ENCODE measurements around the gene ENTREP1.

DNA sequence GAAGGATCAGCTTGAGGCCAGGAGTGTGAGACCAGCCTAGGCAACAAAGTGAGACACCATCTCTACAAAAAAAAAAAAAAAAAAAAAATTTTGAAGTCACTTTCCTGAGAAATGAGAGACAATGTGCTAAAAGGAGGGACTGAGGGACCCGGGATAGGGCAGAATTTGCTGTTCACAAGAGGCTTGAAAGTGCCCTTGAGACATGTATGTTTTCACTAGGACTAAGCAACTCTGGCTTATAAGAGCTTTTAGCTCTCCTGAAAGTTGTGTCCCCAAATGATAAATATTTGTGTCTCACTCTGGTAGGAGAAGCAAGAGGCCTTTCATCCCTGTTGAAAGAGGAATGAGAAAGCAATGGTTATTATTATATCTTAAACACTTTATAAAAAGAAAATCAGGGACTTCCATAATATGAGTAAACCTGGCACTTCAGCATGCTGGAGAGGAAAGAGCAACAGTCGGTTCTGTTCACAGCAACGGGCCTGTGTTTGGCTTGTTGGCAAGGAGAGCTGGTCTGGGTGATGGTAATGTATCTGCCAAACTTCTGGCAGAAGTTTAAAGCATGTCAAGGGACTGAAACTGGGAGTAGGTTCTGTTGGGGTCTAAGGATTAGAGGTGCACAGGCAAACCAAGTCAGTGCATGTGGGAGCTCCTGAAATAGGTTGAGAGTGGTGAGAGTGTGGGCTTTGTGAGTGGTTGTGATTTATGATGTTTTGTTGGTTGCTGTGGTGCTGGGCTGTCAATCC lies 32.2 kb downstream of the ENTREP1 start:
- no peak for TF ChIP-seq POLR2A (IDR thresholded peaks at IDR 0.05)
- TF ChIP-seq, protein P1, sequence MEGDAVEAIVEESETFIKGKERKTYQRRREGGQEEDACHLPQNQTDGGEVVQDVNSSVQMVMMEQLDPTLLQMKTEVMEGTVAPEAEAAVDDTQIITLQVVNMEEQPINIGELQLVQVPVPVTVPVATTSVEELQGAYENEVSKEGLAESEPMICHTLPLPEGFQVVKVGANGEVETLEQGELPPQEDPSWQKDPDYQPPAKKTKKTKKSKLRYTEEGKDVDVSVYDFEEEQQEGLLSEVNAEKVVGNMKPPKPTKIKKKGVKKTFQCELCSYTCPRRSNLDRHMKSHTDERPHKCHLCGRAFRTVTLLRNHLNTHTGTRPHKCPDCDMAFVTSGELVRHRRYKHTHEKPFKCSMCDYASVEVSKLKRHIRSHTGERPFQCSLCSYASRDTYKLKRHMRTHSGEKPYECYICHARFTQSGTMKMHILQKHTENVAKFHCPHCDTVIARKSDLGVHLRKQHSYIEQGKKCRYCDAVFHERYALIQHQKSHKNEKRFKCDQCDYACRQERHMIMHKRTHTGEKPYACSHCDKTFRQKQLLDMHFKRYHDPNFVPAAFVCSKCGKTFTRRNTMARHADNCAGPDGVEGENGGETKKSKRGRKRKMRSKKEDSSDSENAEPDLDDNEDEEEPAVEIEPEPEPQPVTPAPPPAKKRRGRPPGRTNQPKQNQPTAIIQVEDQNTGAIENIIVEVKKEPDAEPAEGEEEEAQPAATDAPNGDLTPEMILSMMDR (IDR thresholded peaks at IDR 0.05) = no peak
